Activated T-helper 17 cell treated with anti-CD3 and anti-CD28 coated beads, Interleukin-2, amount 50 U/mL, for 72 hours (primary cell): ENCODE data around the gene MAGI1. TPM values are rescaled to one million over a fixed set of nuclear protein-coding genes. Genes with fewer than 3 reads are reported as not detected.
"Not testable (repeated sequence)": the region's sequence is repeated elsewhere in the genome, so short reads cannot be mapped to it uniquely, and the experiment has no call there.

Experiments used
- ATAC-seq: fragments of 150-1000 bp; cut with Tn5 transposase; replicated peaks from 2 replicates; pipeline ENCODE4 v1.10.0; 2021; ENCODE audit warnings: mild to moderate bottlenecking, moderate library complexity
- H3K27ac Mint-ChIP-seq: one replicate; pipeline ENCODE4 v1.8.0; 2022; ENCODE audit warnings: mixed read lengths
- H3K27me3 Mint-ChIP-seq: one replicate; pipeline ENCODE4 v1.8.0; 2022; ENCODE audit warnings: mixed read lengths
- H3K36me3 Mint-ChIP-seq: one replicate; pipeline ENCODE4 v1.8.0; 2022; ENCODE audit warnings: low read depth, mild to moderate bottlenecking, mixed read lengths
- H3K4me1 Mint-ChIP-seq: one replicate; pipeline ENCODE4 v1.8.0; 2022; ENCODE audit warnings: mixed read lengths
- H3K4me3 Mint-ChIP-seq: one replicate; pipeline ENCODE4 v1.8.0; 2022; ENCODE audit warnings: mild to moderate bottlenecking, mixed read lengths
- H3K9me3 Mint-ChIP-seq: one replicate; pipeline ENCODE4 v1.8.0; 2022; ENCODE audit warnings: mixed read lengths
- total RNA-seq, 2 donors: library from RNA; stranded (reverse); gene quantifications; one replicate each; pipeline ENCODE4 v1.2.3, GENCODE V29; 2022

MAGI1 gene
- total RNA-seq, 2 donors from 2014 or later: 0.06 TPM; not detected in 1

GRCh38 chr3:66033241-66034138 lies 5.2 kb downstream of the MAGI1 start:
- peak; percentile 72 for ATAC-seq
- peaks cover 37% of the 10 kb centered on the region for H3K27me3 Mint-ChIP-seq
- no peak overlapping the region for H3K4me3 Mint-ChIP-seq
- peaks cover 6% of the 10 kb centered on the region for H3K9me3 Mint-ChIP-seq
- peak overlapping the region; percentile 65 for H3K27ac Mint-ChIP-seq
- H3K4me1 Mint-ChIP-seq: no peaks in the 10 kb centered on the region
- H3K36me3 Mint-ChIP-seq: no peaks in the 10 kb centered on the region

- ATAC-seq: no peak
- Mint-ChIP-seq H3K4me1 (no peaks in the 10 kb centered on the region), H3K36me3 (no peaks in the 10 kb centered on the region), H3K27ac (no peak overlapping the region), H3K27me3 (peaks cover 16% of the 10 kb centered on the region), H3K4me3 (no peak overlapping the region), H3K9me3 (peaks cover 6% of the 10 kb centered on the region)
Observed at GRCh38 chr3:66031102-66031698, 7.5 kb downstream of the MAGI1 start.

GRCh38 chr3:66029443-66029842 lies 9.3 kb downstream of the MAGI1 start:
- Mint-ChIP-seq H3K9me3 (peaks cover 3% of the 10 kb centered on the region), H3K36me3 (no peaks in the 10 kb centered on the region), H3K4me1 (no peaks in the 10 kb centered on the region), H3K27me3 (peaks cover under 1% of the 10 kb centered on the region), H3K4me3 (no peak overlapping the region), H3K27ac (no peak overlapping the region)
- ATAC-seq: no peak

- Mint-ChIP-seq H3K27me3 (no peaks in the 10 kb centered on the region), H3K4me1 (no peaks in the 10 kb centered on the region), H3K36me3 (no peaks in the 10 kb centered on the region), H3K9me3 (no peaks in the 10 kb centered on the region), H3K27ac (no peak overlapping the region), H3K4me3 (no peak overlapping the region)
- ATAC-seq: no peak
Observed at GRCh38 chr3:66029014-66029413, 9.7 kb downstream of the MAGI1 start.

GRCh38 chr3:66028457-66028856 lies 10.3 kb downstream of the MAGI1 start:
- Mint-ChIP-seq H3K4me1 (no peaks in the 10 kb centered on the region), H3K36me3 (no peaks in the 10 kb centered on the region), H3K9me3 (no peaks in the 10 kb centered on the region), H3K4me3 (no peak overlapping the region), H3K27ac (no peak overlapping the region), H3K27me3 (peaks cover 5% of the 10 kb centered on the region)
- no peak for ATAC-seq

- H3K36me3 Mint-ChIP-seq: not testable (repeated sequence)
Observed at GRCh38 chr3:66027099-66027498, 11.6 kb downstream of the MAGI1 start.

GRCh38 chr3:66023738-66024385 lies 14.9 kb downstream of the MAGI1 start:
- ATAC-seq: no peak
- no peak overlapping the region for H3K4me3 Mint-ChIP-seq
- peaks cover 13% of the 10 kb centered on the region for H3K27me3 Mint-ChIP-seq
- no peaks in the 10 kb centered on the region for H3K4me1 Mint-ChIP-seq
- H3K36me3 Mint-ChIP-seq: no peaks in the 10 kb centered on the region
- H3K27ac Mint-ChIP-seq: no peak overlapping the region
- no peaks in the 10 kb centered on the region for H3K9me3 Mint-ChIP-seq

More at GRCh38 chr3:66027099-66027498, 11.6 kb downstream of the MAGI1 start:
- H3K4me1 Mint-ChIP-seq, H3K27me3 Mint-ChIP-seq, H3K9me3 Mint-ChIP-seq, ATAC-seq, H3K4me3 Mint-ChIP-seq, H3K27ac Mint-ChIP-seq: not testable (repeated sequence)

GRCh38 chr3:66023229-66023628 lies 15.5 kb downstream of the MAGI1 start:
- Mint-ChIP-seq H3K4me3 (no peak overlapping the region), H3K27ac (no peak overlapping the region), H3K27me3 (peaks cover 13% of the 10 kb centered on the region), H3K9me3 (no peaks in the 10 kb centered on the region), H3K36me3 (no peaks in the 10 kb centered on the region), H3K4me1 (no peaks in the 10 kb centered on the region)
- ATAC-seq: no peak

GRCh38 chr3:66021731-66022131 lies 17.0 kb downstream of the MAGI1 start:
- no peak overlapping the region for H3K4me3 Mint-ChIP-seq

GRCh38 chr3:66019896-66020295 lies 18.8 kb downstream of the MAGI1 start:
- no peaks in the 10 kb centered on the region for H3K4me1 Mint-ChIP-seq
- H3K9me3 Mint-ChIP-seq: no peaks in the 10 kb centered on the region
- H3K27ac Mint-ChIP-seq: no peak overlapping the region
- peaks cover 13% of the 10 kb centered on the region for H3K27me3 Mint-ChIP-seq
- no peaks in the 10 kb centered on the region for H3K36me3 Mint-ChIP-seq
- no peak overlapping the region for H3K4me3 Mint-ChIP-seq
- no peak for ATAC-seq

More at GRCh38 chr3:66021731-66022131, 17.0 kb downstream of the MAGI1 start:
- Mint-ChIP-seq H3K27me3 (peaks cover 13% of the 10 kb centered on the region), H3K9me3 (no peaks in the 10 kb centered on the region), H3K27ac (no peak overlapping the region), H3K4me1 (no peaks in the 10 kb centered on the region), H3K36me3 (no peaks in the 10 kb centered on the region)
- ATAC-seq: no peak

- Mint-ChIP-seq H3K27me3 (peaks cover 7% of the 10 kb centered on the region), H3K4me3 (no peak overlapping the region), H3K9me3 (no peaks in the 10 kb centered on the region), H3K27ac (no peak overlapping the region), H3K4me1 (no peaks in the 10 kb centered on the region), H3K36me3 (no peaks in the 10 kb centered on the region)
- no peak for ATAC-seq
Observed at GRCh38 chr3:66018057-66019033, 20.4 kb downstream of the MAGI1 start.

- Mint-ChIP-seq H3K4me1 (no peaks in the 10 kb centered on the region), H3K4me3 (no peak overlapping the region), H3K27me3 (peaks cover 7% of the 10 kb centered on the region), H3K27ac (no peak overlapping the region), H3K36me3 (no peaks in the 10 kb centered on the region), H3K9me3 (no peaks in the 10 kb centered on the region)
- ATAC-seq: no peak
Observed at GRCh38 chr3:66017591-66017990, 21.1 kb downstream of the MAGI1 start.

- H3K9me3 Mint-ChIP-seq: no peaks in the 10 kb centered on the region
- no peak for ATAC-seq
- H3K36me3 Mint-ChIP-seq: no peaks in the 10 kb centered on the region
- no peaks in the 10 kb centered on the region for H3K4me1 Mint-ChIP-seq
- H3K27me3 Mint-ChIP-seq: peaks cover 7% of the 10 kb centered on the region
- H3K4me3 Mint-ChIP-seq: no peak overlapping the region
- H3K27ac Mint-ChIP-seq: no peak overlapping the region
Observed at GRCh38 chr3:66017084-66017483, 21.6 kb downstream of the MAGI1 start.

- no peaks in the 10 kb centered on the region for H3K27me3 Mint-ChIP-seq
- H3K4me1 Mint-ChIP-seq: no peaks in the 10 kb centered on the region
- no peak for ATAC-seq
- no peak overlapping the region for H3K4me3 Mint-ChIP-seq
- H3K36me3 Mint-ChIP-seq: no peaks in the 10 kb centered on the region
- no peak overlapping the region for H3K27ac Mint-ChIP-seq
- H3K9me3 Mint-ChIP-seq: no peaks in the 10 kb centered on the region
Observed at GRCh38 chr3:66015841-66016240, 22.9 kb downstream of the MAGI1 start.
